ENCODE measurements around the gene C1QTNF1.

The C1QTNF1 gene

DNA sequence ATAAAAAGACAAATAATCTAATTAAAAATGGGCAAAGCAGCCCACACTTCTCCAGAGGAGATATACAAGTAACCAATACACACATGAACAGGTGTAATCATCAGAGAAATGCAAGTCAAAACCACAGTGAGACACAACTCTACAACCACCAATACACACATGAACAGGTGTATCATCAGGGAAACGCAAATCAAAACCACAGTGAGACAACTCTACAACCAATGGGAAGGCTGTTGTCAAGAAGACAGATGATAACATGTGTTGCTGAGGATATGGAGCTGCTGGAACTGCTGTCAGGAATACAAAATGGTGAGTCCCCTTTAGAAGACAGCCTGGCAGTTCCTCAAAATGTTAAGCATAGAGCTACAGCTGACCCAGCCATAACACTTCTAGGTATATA is 28.2 kb downstream of the C1QTNF1 start:
- no peaks in the 10 kb centered on the region for H3K27me3 ChIP-seq (replicated peaks)
- no peaks in the 10 kb centered on the region for H3K36me3 ChIP-seq (replicated peaks)
- H3K27ac ChIP-seq, result no peak overlapping the region
- TF ChIP-seq, protein P1, sequence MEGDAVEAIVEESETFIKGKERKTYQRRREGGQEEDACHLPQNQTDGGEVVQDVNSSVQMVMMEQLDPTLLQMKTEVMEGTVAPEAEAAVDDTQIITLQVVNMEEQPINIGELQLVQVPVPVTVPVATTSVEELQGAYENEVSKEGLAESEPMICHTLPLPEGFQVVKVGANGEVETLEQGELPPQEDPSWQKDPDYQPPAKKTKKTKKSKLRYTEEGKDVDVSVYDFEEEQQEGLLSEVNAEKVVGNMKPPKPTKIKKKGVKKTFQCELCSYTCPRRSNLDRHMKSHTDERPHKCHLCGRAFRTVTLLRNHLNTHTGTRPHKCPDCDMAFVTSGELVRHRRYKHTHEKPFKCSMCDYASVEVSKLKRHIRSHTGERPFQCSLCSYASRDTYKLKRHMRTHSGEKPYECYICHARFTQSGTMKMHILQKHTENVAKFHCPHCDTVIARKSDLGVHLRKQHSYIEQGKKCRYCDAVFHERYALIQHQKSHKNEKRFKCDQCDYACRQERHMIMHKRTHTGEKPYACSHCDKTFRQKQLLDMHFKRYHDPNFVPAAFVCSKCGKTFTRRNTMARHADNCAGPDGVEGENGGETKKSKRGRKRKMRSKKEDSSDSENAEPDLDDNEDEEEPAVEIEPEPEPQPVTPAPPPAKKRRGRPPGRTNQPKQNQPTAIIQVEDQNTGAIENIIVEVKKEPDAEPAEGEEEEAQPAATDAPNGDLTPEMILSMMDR (IDR thresholded peaks at IDR 0.05; ENCODE audit: low read depth, low read length, missing control alignments), result no peak
- H3K4me3 ChIP-seq (ENCODE audit: low read depth, low read length), result no peak overlapping the region
- in situ Hi-C loops (cut with HindIII; ENCODE audit: low pct_ligation_motif_present, low sequenced_read_pairs), result no loop called here
- no peak for DNase-seq

DNA sequence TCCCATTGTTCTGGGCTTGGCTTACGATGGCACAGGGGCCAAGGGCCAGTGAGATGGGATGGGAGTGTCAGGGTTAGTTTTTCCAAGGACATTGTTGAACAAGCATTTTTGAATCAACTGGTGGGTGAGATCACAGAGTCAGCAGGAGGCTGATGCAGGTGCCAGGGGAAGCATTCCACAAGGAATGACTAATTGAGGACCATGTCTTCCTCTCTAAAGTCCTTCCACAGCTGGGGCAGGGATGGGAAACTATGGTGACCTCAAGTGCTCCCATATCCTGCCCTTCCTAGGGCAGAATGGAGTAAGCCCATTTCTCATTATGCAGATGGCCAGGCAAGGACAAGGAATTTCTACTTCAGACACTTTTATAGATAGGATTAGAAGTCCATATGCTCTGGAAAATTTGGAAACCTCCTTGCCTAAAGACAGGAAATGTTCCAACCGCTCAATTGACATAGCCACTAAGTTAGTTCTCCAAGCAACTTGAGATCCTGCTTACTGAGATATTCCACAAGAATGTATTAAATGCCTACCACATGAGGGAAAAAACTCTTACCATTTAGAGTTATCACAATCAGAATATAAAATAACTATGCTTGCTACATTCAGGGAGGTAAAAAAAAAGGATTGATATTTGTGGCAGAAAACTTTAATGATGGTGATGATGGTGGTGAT is 29.4 kb downstream of the C1QTNF1 start:
- no peak overlapping the region for H3K4me3 ChIP-seq (ENCODE audit: low read depth, low read length)
- no peak for DNase-seq
- no peaks in the 10 kb centered on the region for H3K36me3 ChIP-seq (replicated peaks)
- no peak overlapping the region for H3K27ac ChIP-seq
- in situ Hi-C loops (cut with HindIII; ENCODE audit: low pct_ligation_motif_present, low sequenced_read_pairs), result no loop called here
- H3K27me3 ChIP-seq (replicated peaks), result no peaks in the 10 kb centered on the region
- TF ChIP-seq, protein P1 (IDR thresholded peaks at IDR 0.05; ENCODE audit: low read depth, low read length, missing control alignments), result no peak

DNA sequence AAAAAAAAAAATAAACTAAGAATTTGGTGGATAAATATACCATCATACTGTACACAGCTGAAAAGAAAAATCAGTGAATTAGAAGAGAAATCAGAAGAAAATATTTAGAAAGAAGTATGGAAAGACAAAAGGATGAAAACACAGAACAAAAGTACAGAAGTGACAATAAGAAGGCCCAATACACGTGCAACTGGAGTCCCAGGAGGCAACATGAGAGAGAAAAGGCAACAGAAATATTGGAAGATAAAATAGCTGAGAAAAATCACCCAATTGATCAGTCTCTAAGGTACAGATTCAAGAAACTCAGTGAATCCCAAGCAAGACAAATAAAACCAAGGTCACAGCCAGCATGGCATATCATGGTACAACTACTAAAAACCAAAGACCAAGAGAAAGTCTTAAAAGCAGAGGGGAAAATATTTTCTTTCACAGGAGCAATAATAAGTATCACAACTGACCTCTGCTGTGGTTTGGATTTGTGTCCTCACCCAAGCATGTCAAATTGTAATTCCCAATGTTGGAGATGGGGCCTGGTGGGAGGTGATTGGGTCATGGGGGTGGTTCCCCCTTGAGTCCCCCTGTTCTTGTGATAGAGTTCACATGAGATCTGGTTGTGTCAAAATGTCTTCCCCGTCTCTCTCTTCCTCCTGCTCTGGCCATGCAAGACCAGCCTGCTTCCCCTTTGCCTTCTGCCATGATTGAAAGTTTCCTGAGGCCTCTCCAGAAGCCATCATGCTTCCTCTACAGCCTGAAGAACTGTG is 30.4 kb downstream of the C1QTNF1 start:
- Histone ChIP-seq H3K36me3 (replicated peaks) (no peaks in the 10 kb centered on the region), H3K27ac (no peak overlapping the region), H3K27me3 (replicated peaks) (no peaks in the 10 kb centered on the region), H3K4me3 (ENCODE audit: low read depth, low read length) (no peak overlapping the region)
- no peak for DNase-seq
- TF ChIP-seq, protein P1 (IDR thresholded peaks at IDR 0.05; ENCODE audit: low read depth, low read length, missing control alignments), result no peak
- in situ Hi-C loops (cut with HindIII; ENCODE audit: low pct_ligation_motif_present, low sequenced_read_pairs), result no loop called here

DNA sequence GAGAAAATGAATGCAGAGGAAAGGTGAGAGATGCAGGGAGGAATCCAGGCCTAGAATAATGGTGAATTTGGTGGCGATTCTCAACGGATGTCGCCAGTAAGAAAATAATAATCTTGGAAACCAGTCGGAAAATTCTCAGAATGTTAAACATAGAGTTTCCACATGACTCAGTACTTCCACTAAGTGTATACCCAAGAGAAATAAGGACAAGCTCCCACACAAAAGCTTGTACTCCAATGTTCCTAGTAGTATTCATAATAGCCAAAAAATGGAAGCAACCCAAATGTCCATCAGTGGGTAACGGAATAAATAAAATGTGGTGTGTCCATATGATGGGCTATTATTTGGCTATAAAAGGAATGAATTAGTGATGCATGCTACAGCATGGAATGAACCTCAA is 31.2 kb downstream of the C1QTNF1 start:
- in situ Hi-C loops (cut with HindIII; ENCODE audit: low pct_ligation_motif_present, low sequenced_read_pairs), result no loop called here
- H3K27ac ChIP-seq, result no peak overlapping the region
- H3K36me3 ChIP-seq (replicated peaks), result no peaks in the 10 kb centered on the region
- no peak overlapping the region for H3K4me3 ChIP-seq (ENCODE audit: low read depth, low read length)
- DNase-seq, result no peak
- no peaks in the 10 kb centered on the region for H3K27me3 ChIP-seq (replicated peaks)
- TF ChIP-seq, protein P1 (IDR thresholded peaks at IDR 0.05; ENCODE audit: low read depth, low read length, missing control alignments), result no peak

DNA sequence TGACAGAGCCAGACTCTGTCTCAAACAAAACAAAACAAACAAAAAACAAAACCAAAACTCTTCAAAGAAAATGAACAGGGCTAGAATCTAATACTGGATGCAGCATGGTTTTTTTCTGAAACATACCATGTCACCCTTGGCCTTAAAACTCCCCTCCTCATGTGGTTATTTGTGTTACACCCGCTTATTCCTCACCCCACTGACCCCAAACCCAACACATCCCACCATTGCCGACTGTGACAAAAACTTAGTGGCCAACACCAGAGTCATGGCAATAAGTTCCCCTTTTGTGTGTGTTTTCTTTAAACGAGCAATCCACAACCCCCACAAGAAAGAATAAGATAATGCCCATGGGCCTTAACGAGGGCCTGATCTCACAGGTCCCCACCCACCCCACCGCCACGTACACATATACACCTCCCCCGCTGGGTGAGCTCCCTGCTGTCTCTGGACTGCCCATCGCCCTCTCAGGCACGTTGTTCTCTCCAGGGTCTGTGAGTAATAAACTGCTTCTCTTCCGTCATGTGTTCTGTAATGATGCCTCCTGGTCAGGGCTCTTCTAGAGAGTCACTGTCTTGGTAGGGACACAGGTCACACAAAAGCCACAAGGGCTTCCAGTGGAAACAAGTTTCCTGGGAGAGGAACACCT is 33.9 kb downstream of the C1QTNF1 start:
- no peak overlapping the region for H3K4me3 ChIP-seq (ENCODE audit: low read depth, low read length)
- no peak overlapping the region for H3K27ac ChIP-seq
- no peak for DNase-seq
- TF ChIP-seq, protein P1 (IDR thresholded peaks at IDR 0.05; ENCODE audit: low read depth, low read length, missing control alignments), result no peak
- no peaks in the 10 kb centered on the region for H3K36me3 ChIP-seq (replicated peaks)
- no peaks in the 10 kb centered on the region for H3K27me3 ChIP-seq (replicated peaks)
- in situ Hi-C loops (cut with HindIII; ENCODE audit: low pct_ligation_motif_present, low sequenced_read_pairs), result no loop called here
